HepG2 (cell line): Measurements from ENCODE around the gene SLC26A3. TPM values are rescaled to one million over a fixed set of nuclear protein-coding genes. Genes with fewer than 3 reads are reported as not detected.

Experiments
- ATAC-seq: fragments of 200-7000 bp; cut with Tn5 transposase; 3 replicates; pipeline ENCODE4 v1.9.1; 2020; ENCODE audit warnings: mild to moderate bottlenecking, moderate library complexity
- BruUV-seq: library from RNA; stranded (reverse); fragments of 400-500 nt; replicated peaks from 2 replicates; lab custom pipeline; 2021; lab: Mats Ljungman, UMichigan
- CTCF ChIA-PET: fragments of 300-600 bp; formaldehyde crosslinking; extraction: SDS; loops from one replicate; lab custom pipeline; 2021; ENCODE audit warnings: low total read pairs, inconsistent platforms, low intra/inter-chr PET ratio; lab: Yijun Ruan, JAX
- POLR2A ChIA-PET: fragments of 350-600 bp; sonication (Branson Sonifier 250); formaldehyde crosslinking; loops from one replicate; lab custom pipeline; 2020; ENCODE audit warnings: antibody characterized with exemption, inconsistent platforms; lab: Yijun Ruan, JAX
- DNase-seq: peaks from one replicate; pipeline ENCODE4 v3.0.0-alpha.2; 2015; ENCODE audit warnings: low spot score
- FAIRE-seq: peaks from 3 replicates; lab custom pipeline; 2011; peaks lifted over from hg19 to GRCh38; lab: Jason Lieb, UNC
- H2AFZ ChIP-seq: one replicate; pipeline ENCODE4 v1.6.1; 2011; ENCODE audit warnings: low read length, inconsistent platforms
- H3K27ac ChIP-seq: fragments of 300-600 bp; 3 replicates; pipeline ENCODE4 v1.8.0; 2011; ENCODE audit warnings: mixed run types, mild to moderate bottlenecking, mixed read lengths, low read length, inconsistent platforms; ENCODE audit not compliant: insufficient read depth; ENCODE audit errors: extremely low read length
- H3K27me3 ChIP-seq, 2 experiments: fragments of 200-600 bp in 1 of 2; 2 replicates in 1 of 2; 3 replicates in 1 of 2; pipeline versions ENCODE4 v1.6.0 to v1.8.0; 2011; ENCODE audit warnings: low read length in 2 of 2, mild to moderate bottlenecking in 2 of 2, moderate library complexity in 2 of 2, inconsistent platforms in 1 of 2; ENCODE audit not compliant: insufficient read depth in 2 of 2, control insufficient read depth in 1 of 2
- H3K36me3 ChIP-seq, 2 experiments: fragments of 200-600 bp in 1 of 2; replicated peaks in 1 of 2; 2 replicates in 1 of 2; 3 replicates in 1 of 2; pipeline versions ENCODE4 v1.5.1 to v1.8.0; 2011; ENCODE audit warnings: low read length in 2 of 2, inconsistent platforms in 1 of 2; ENCODE audit not compliant: insufficient read depth in 2 of 2, control insufficient read depth in 1 of 2
- H3K4me1 ChIP-seq: 2 replicates; pipeline ENCODE4 v1.5.1; 2012; ENCODE audit warnings: low read length, inconsistent platforms; ENCODE audit not compliant: insufficient read depth
- H3K4me2 ChIP-seq: 2 replicates; pipeline ENCODE4 v1.6.0; 2011; ENCODE audit warnings: low read depth, low read length, inconsistent platforms
- H3K4me3 ChIP-seq, 3 experiments: fragments of 200-600 bp in 1 of 3; sonication (generic), shearing (Covaris generic) in 1 of 3; replicated peaks in 1 of 3; 2 replicates each; pipeline ENCODE4 v1.5.1; 2011 to 2016; ENCODE audit warnings: low read length in 3 of 3, inconsistent platforms in 2 of 3, low read depth in 2 of 3, mild to moderate bottlenecking in 2 of 3, control low read depth in 1 of 3, mixed read lengths in 1 of 3; ENCODE audit not compliant: insufficient read depth in 1 of 3
- H3K79me2 ChIP-seq: one replicate; pipeline ENCODE4 v1.6.1; 2011; ENCODE audit warnings: low read length, inconsistent platforms; ENCODE audit not compliant: insufficient read depth
- H3K9ac ChIP-seq: 2 replicates; pipeline ENCODE4 v1.6.0; 2011; ENCODE audit warnings: mild to moderate bottlenecking, low read depth, low read length, inconsistent platforms; ENCODE audit not compliant: insufficient read depth
- H3K9me3 ChIP-seq: 2 replicates; pipeline ENCODE4 v1.5.1; 2012; ENCODE audit warnings: mild to moderate bottlenecking, low read length
- H4K20me1 ChIP-seq: 2 replicates; pipeline ENCODE4 v1.6.0; 2011; ENCODE audit warnings: inconsistent platforms, mild to moderate bottlenecking, low read length, moderate library complexity; ENCODE audit not compliant: insufficient read depth
- HOXD1 ChIP-seq: sonication (generic); formaldehyde crosslinking; IDR thresholded peaks from 2 replicates; pipeline ENCODE4 v1.5.0; 2020; ENCODE audit warnings: missing genetic modification reagents
- MEIS1 ChIP-seq: sonication (generic); formaldehyde crosslinking; IDR thresholded peaks from 2 replicates; pipeline ENCODE4 v1.9.0; 2021; ENCODE audit warnings: mild to moderate bottlenecking, missing genetic modification reagents, moderate library complexity, borderline replicate concordance
- SMYD3 ChIP-seq: sonication (generic); formaldehyde crosslinking; IDR thresholded peaks from 2 replicates; pipeline ENCODE4 v1.8.1; 2023; ENCODE audit warnings: mild to moderate bottlenecking, missing genetic modification reagents
- ZNF143 ChIP-seq: sonication (generic); formaldehyde crosslinking; IDR thresholded peaks from 2 replicates; pipeline ENCODE4 v1.4.0; 2020; ENCODE audit warnings: missing genetic modification reagents
- ZNF703 ChIP-seq: sonication (generic); formaldehyde crosslinking; IDR thresholded peaks from 2 replicates; pipeline ENCODE4 v1.5.1; 2020; ENCODE audit warnings: missing genetic modification reagents, mild to moderate bottlenecking, moderate library complexity, borderline replicate concordance
- WGBS: methylation state at CpG from one replicate; pipeline ENCODE4 v1.1.6; 2017; ENCODE audit warnings: low lambda C conversion rate; 5-methylcytosine and 5-hydroxymethylcytosine counted together
- in situ Hi-C: cut with HindIII; loops from 2 replicates; pipeline ENCODE4 v1.10.0; 2017; ENCODE audit warnings: low pct_unique_long_range_greater_than_20kb; ENCODE audit not compliant: extremely low pct_ligation_motif_present
- intact Hi-C: fragments of 100-400 bp; cut with micrococcal nuclease; formaldehyde crosslinking; loops from one replicate; pipeline ENCODE4 v1.10.0; 2022; ENCODE audit not compliant: unreplicated experiment
- polyA plus RNA-seq, 8 experiments: library from polyadenylated mRNA; depleted of rRNA in 3 of 8; stranded (reverse) in 7 of 8; unstranded in 1 of 8; fragments of >200 nt; fragmentation: Illumina TruSeq in 4 of 8; extraction: Trizol in 4 of 8; gene quantifications; 2 replicates each; pipeline versions ENCODE4 v1.2.1 to v1.2.3, GENCODE V29; 2011 to 2016; ENCODE audit warnings: low read depth in 4 of 8, missing spikeins in 1 of 8, mixed read lengths in 1 of 8; ENCODE audit not compliant: insufficient read depth in 1 of 8
- total RNA-seq, 5 experiments: library from RNA; depleted of rRNA; stranded (reverse); fragments of >200 nt; fragmentation: Illumina TruSeq; extraction: Trizol; gene quantifications; 2 replicates each; pipeline ENCODE4 v1.2.3, GENCODE V29; 2016; ENCODE audit warnings: low read depth in 1 of 5
- TF ChIP-seq, protein P1 (sequence below): sonication (generic); formaldehyde crosslinking; conservative IDR thresholded peaks from 2 replicates; pipeline ENCODE4 v1.8.0; 2022; ENCODE audit warnings: low read depth, missing genetic modification reagents
- TF ChIP-seq, protein P2 (sequence below): sonication (generic); formaldehyde crosslinking; IDR thresholded peaks from 2 replicates; pipeline ENCODE4 v1.5.0; 2020; ENCODE audit warnings: mild to moderate bottlenecking, missing genetic modification reagents, borderline replicate concordance
- TF ChIP-seq, protein P3 (sequence below): IDR thresholded peaks from 2 replicates; pipeline ENCODE4 v1.6.1; 2016; ENCODE audit warnings: missing compliant biosample characterization, missing genetic modification reagents, borderline replicate concordance

SLC26A3 gene
- total and polyA plus RNA-seq, 2 of the 13 experiments (the other 11 are each of a cell fraction or from before 2014, with no cell fraction given), result 0.11 to 0.30 TPM

DNA sequence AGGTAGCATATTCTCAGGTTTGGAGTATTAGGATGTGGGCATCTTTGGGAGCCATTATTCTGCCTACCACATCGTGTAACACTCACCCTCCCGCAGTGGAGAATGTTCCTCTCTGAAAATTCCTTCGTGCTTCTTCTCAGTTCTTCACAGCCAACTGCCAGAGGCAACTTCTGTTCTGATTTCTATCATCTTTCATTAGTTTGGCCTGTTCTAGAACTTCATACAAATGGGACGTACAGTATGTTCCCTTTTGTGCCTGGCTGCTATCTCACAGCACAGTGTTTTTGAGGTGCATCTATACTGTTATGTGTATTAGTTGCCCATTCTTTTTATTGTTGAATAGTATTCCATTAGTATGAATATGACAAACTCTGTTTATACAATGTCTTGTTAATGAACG lies 8.9 kb upstream of the SLC26A3 start (continued):
- TF ChIP-seq, protein P1, sequence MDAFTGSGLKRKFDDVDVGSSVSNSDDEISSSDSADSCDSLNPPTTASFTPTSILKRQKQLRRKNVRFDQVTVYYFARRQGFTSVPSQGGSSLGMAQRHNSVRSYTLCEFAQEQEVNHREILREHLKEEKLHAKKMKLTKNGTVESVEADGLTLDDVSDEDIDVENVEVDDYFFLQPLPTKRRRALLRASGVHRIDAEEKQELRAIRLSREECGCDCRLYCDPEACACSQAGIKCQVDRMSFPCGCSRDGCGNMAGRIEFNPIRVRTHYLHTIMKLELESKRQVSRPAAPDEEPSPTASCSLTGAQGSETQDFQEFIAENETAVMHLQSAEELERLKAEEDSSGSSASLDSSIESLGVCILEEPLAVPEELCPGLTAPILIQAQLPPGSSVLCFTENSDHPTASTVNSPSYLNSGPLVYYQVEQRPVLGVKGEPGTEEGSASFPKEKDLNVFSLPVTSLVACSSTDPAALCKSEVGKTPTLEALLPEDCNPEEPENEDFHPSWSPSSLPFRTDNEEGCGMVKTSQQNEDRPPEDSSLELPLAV, result no peak
- TF ChIP-seq ZNF703 (CRISPR knock-in tag), result no peak

DNA sequence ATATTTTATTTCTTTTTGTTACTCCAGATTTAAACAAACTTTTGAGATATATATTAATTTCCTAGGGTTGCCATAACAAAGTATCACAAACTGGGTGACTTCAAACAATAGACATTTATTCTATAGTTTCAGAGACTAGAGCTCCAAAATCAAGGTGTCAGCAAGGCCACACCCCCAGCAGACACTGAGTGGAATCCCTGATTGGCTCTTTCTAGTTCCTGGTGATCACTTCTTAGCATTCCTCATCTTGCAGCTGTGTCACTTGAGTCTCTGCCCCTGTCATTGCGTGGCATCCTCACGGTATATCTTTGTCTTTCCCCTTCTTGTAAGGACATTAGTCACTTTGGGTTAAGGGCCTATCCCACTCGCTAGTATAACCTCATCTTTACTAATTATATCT lies 7.6 kb upstream of the SLC26A3 start:
- Histone ChIP-seq H3K4me3 (no peak overlapping the region), H3K4me1 (no peaks in the 10 kb centered on the region), H3K36me3 (no peaks in the 10 kb centered on the region), H3K4me2 (no peak overlapping the region), H2AFZ (no peak overlapping the region), H4K20me1 (no peaks in the 10 kb centered on the region), H3K9me3 (no peaks in the 10 kb centered on the region), H3K79me2 (no peaks in the 10 kb centered on the region), H3K27me3 (no peaks in the 10 kb centered on the region), H3K9ac (no peak overlapping the region), H3K27ac (no peak overlapping the region)
- WGBS, result 41% methylated on average over 3 of the region's 3 CpGs
- no TSS peak for BruUV-seq
- intact Hi-C loops (no loop called here), in situ Hi-C loops (no loop called here)
- ATAC-seq (no peak), FAIRE-seq (no peak), DNase-seq (no peak)
- ChIA-PET CTCF (no interaction called here), POLR2A (no interaction called here)
- TF ChIP-seq, protein P2, sequence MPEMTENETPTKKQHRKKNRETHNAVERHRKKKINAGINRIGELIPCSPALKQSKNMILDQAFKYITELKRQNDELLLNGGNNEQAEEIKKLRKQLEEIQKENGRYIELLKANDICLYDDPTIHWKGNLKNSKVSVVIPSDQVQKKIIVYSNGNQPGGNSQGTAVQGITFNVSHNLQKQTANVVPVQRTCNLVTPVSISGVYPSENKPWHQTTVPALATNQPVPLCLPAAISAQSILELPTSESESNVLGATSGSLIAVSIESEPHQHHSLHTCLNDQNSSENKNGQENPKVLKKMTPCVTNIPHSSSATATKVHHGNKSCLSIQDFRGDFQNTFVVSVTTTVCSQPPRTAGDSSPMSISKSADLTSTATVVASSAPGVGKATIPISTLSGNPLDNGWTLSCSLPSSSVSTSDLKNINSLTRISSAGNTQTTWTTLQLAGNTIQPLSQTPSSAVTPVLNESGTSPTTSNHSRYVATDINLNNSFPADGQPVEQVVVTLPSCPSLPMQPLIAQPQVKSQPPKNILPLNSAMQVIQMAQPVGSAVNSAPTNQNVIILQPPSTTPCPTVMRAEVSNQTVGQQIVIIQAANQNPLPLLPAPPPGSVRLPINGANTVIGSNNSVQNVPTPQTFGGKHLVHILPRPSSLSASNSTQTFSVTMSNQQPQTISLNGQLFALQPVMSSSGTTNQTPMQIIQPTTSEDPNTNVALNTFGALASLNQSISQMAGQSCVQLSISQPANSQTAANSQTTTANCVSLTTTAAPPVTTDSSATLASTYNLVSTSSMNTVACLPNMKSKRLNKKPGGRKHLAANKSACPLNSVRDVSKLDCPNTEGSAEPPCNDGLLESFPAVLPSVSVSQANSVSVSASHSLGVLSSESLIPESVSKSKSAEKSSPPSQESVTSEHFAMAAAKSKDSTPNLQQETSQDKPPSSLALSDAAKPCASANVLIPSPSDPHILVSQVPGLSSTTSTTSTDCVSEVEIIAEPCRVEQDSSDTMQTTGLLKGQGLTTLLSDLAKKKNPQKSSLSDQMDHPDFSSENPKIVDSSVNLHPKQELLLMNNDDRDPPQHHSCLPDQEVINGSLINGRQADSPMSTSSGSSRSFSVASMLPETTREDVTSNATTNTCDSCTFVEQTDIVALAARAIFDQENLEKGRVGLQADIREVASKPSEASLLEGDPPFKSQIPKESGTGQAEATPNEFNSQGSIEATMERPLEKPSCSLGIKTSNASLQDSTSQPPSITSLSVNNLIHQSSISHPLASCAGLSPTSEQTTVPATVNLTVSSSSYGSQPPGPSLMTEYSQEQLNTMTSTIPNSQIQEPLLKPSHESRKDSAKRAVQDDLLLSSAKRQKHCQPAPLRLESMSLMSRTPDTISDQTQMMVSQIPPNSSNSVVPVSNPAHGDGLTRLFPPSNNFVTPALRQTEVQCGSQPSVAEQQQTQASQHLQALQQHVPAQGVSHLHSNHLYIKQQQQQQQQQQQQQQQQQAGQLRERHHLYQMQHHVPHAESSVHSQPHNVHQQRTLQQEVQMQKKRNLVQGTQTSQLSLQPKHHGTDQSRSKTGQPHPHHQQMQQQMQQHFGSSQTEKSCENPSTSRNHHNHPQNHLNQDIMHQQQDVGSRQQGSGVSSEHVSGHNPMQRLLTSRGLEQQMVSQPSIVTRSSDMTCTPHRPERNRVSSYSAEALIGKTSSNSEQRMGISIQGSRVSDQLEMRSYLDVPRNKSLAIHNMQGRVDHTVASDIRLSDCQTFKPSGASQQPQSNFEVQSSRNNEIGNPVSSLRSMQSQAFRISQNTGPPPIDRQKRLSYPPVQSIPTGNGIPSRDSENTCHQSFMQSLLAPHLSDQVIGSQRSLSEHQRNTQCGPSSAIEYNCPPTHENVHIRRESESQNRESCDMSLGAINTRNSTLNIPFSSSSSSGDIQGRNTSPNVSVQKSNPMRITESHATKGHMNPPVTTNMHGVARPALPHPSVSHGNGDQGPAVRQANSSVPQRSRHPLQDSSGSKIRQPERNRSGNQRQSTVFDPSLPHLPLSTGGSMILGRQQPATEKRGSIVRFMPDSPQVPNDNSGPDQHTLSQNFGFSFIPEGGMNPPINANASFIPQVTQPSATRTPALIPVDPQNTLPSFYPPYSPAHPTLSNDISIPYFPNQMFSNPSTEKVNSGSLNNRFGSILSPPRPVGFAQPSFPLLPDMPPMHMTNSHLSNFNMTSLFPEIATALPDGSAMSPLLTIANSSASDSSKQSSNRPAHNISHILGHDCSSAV (CRISPR knock-in tag), result no peak
- TF ChIP-seq ZNF143 (CRISPR knock-in tag) (no peak), HOXD1 (no peak), MEIS1 (CRISPR knock-in tag) (no peak), SMYD3 (no peak)
- TF ChIP-seq, protein P3, sequence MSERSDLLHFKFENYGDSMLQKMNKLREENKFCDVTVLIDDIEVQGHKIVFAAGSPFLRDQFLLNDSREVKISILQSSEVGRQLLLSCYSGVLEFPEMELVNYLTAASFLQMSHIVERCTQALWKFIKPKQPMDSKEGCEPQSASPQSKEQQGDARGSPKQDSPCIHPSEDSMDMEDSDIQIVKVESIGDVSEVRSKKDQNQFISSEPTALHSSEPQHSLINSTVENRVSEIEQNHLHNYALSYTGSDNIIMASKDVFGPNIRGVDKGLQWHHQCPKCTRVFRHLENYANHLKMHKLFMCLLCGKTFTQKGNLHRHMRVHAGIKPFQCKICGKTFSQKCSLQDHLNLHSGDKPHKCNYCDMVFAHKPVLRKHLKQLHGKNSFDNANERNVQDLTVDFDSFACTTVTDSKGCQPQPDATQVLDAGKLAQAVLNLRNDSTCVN (CRISPR knock-in tag), result no peak
